ENCODE measurements around the gene KLF16. TPM values are rescaled to one million over a fixed set of nuclear protein-coding genes. Genes with fewer than 3 reads are reported as not detected.
A peak's percentile ranks its signal among the peaks of the same experiment; 100 is the strongest.
"Not testable (repeated sequence)": the region's sequence is repeated elsewhere in the genome, so short reads cannot be mapped to it uniquely, and the experiment has no call there.

The KLF16 gene
- total RNA-seq, 1 donor from 2014 or later, result 52.4 TPM

DNA sequence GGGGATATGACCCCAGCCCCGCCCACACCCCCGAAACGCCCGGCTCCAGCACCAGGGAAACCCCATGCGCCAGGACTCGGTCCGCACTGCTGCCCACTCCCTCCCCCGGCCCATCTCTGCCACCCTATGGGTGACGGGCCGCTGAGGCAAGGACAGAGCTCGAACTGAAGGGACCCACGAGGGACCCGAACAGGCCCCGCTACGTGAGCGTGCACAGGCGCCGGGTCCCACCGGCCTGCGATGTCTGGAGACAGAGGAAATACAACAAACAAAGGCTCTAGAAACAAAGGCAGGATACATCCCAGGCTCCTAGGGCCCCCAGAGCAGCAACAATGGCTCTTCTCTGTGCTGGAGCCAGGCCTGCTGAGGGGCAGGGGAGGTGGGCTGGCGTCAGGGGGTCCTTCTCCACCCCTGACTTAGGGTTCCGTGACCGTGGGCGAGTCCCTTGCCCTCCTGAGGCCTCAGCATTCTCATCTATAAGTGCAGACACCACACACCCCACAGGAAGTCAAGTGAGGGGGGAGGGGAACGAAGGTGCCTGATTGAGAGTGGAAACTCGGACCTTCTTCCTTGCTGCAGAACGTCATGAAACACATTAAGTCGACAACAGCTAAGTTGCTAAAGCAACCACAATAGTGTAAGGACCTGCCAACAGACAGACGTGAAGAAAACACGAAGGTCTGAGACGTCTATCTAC is 18.9 kb upstream of the KLF16 start:
- peaks cover 24% of the 10 kb centered on the region for H3K4me1 ChIP-seq (ENCODE audit: insufficient read depth, low read length)
- H4K20me1 ChIP-seq (ENCODE audit: insufficient read depth, low read length), result peaks cover 46% of the 10 kb centered on the region
- peaks cover 4% of the 10 kb centered on the region for H3K36me3 ChIP-seq (ENCODE audit: insufficient read depth, low read length)

DNA sequence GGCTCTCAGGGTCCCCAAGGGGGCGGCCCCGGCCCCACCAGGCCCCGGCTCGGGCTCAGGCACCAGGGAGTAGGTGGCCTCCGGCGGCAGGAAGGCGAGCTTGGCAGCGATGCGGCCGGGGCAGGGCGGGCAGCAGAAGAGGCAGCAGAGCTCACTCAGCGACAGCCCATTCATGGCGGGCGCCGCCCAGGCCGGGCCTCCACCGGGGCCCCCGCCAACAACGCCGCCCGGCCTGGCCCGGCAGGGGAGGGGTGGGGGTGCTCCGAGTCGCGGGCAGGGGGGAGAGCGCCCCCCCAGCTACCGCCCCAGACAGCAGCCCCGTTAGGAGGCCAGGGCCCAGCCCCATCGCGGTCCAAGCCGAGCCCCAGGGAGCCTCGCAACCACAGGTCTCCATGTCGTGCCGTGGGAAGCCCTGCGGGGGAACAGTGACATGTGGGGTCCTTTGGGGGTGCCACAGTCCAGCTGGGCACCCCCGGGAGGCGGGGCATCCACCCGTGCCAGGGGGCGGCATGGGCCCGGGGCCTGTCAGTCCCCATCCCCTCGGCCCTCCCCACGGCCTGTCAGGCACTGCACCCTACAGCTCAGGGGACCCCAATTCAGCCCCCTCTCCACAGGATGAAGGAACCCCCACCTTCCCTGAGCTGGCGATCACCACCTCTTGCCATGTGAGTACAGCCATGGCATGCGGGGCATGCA is 18.2 kb upstream of the KLF16 start:
- H3K4me3 Mint-ChIP-seq (ENCODE audit: unreplicated experiment); H3K36me3 ChIP-seq (ENCODE audit: insufficient read depth, low read length); H3K36me3 Mint-ChIP-seq (ENCODE audit: low read depth, unreplicated experiment); H3K27ac ChIP-seq (ENCODE audit: low read depth, low read length); H3K9me3 Mint-ChIP-seq (ENCODE audit: unreplicated experiment); DNase-seq (ENCODE audit: low read depth); H3K4me3 ChIP-seq (ENCODE audit: insufficient read depth, low read depth, low read length); H3K9ac ChIP-seq (ENCODE audit: low read length); H2AFZ ChIP-seq (ENCODE audit: low read depth, low read length); FAIRE-seq; H3K27me3 Mint-ChIP-seq (ENCODE audit: low read depth, unreplicated experiment); H3K27me3 ChIP-seq (ENCODE audit: insufficient read depth, low read length); H3K27ac Mint-ChIP-seq (ENCODE audit: unreplicated experiment); H3K9me3 ChIP-seq (ENCODE audit: insufficient read depth, low read depth, low read length): not testable (repeated sequence)
- H3K4me1 ChIP-seq (ENCODE audit: insufficient read depth, low read length), result peaks cover 25% of the 10 kb centered on the region
- H4K20me1 ChIP-seq (ENCODE audit: insufficient read depth, low read length), result peaks cover 46% of the 10 kb centered on the region
- H3K79me2 ChIP-seq (ENCODE audit: insufficient read depth, low read length), result peaks cover 48% of the 10 kb centered on the region
- H3K4me1 Mint-ChIP-seq (ENCODE audit: low read depth, unreplicated experiment), result peaks cover 22% of the 10 kb centered on the region
- H3K4me2 ChIP-seq (ENCODE audit: low read length), result peak overlapping the region; percentile 99

More for the DNA sequence above, 18.9 kb upstream of the KLF16 start:
- Histone ChIP-seq H3K9ac (ENCODE audit: low read length) (peak overlapping the region; percentile 90), H2AFZ (ENCODE audit: low read depth, low read length) (no peak overlapping the region), H3K4me3 (ENCODE audit: insufficient read depth, low read depth, low read length) (no peak overlapping the region), H3K27me3 (ENCODE audit: insufficient read depth, low read length) (no peaks in the 10 kb centered on the region), H3K79me2 (ENCODE audit: insufficient read depth, low read length) (peaks cover 48% of the 10 kb centered on the region), H3K9me3 (ENCODE audit: insufficient read depth, low read depth, low read length) (no peaks in the 10 kb centered on the region), H3K27ac (ENCODE audit: low read depth, low read length) (no peak overlapping the region), H3K4me2 (ENCODE audit: low read length) (peak overlapping the region; percentile 99)
- FAIRE-seq, result no peak
- peaks cover 2% of the 10 kb centered on the region for H3K36me3 Mint-ChIP-seq (ENCODE audit: low read depth, unreplicated experiment)
- TF ChIP-seq, protein P1, sequence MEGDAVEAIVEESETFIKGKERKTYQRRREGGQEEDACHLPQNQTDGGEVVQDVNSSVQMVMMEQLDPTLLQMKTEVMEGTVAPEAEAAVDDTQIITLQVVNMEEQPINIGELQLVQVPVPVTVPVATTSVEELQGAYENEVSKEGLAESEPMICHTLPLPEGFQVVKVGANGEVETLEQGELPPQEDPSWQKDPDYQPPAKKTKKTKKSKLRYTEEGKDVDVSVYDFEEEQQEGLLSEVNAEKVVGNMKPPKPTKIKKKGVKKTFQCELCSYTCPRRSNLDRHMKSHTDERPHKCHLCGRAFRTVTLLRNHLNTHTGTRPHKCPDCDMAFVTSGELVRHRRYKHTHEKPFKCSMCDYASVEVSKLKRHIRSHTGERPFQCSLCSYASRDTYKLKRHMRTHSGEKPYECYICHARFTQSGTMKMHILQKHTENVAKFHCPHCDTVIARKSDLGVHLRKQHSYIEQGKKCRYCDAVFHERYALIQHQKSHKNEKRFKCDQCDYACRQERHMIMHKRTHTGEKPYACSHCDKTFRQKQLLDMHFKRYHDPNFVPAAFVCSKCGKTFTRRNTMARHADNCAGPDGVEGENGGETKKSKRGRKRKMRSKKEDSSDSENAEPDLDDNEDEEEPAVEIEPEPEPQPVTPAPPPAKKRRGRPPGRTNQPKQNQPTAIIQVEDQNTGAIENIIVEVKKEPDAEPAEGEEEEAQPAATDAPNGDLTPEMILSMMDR (IDR thresholded peaks at IDR 0.05; ENCODE audit: insufficient read depth, low read depth, low read length), result no peak
- no peak for TF ChIP-seq EZH2 (IDR thresholded peaks at IDR 0.05; ENCODE audit: insufficient read depth, low read length)
- peak overlapping the region; percentile 100 for H3K4me3 Mint-ChIP-seq (ENCODE audit: unreplicated experiment)
- no peaks in the 10 kb centered on the region for H3K9me3 Mint-ChIP-seq (ENCODE audit: unreplicated experiment)
- H3K27ac Mint-ChIP-seq (ENCODE audit: unreplicated experiment), result peak overlapping the region; percentile 22
- H3K27me3 Mint-ChIP-seq (ENCODE audit: low read depth, unreplicated experiment), result no peaks in the 10 kb centered on the region
- DNase-seq (ENCODE audit: low read depth), result no peak
- peaks cover 22% of the 10 kb centered on the region for H3K4me1 Mint-ChIP-seq (ENCODE audit: low read depth, unreplicated experiment)

DNA sequence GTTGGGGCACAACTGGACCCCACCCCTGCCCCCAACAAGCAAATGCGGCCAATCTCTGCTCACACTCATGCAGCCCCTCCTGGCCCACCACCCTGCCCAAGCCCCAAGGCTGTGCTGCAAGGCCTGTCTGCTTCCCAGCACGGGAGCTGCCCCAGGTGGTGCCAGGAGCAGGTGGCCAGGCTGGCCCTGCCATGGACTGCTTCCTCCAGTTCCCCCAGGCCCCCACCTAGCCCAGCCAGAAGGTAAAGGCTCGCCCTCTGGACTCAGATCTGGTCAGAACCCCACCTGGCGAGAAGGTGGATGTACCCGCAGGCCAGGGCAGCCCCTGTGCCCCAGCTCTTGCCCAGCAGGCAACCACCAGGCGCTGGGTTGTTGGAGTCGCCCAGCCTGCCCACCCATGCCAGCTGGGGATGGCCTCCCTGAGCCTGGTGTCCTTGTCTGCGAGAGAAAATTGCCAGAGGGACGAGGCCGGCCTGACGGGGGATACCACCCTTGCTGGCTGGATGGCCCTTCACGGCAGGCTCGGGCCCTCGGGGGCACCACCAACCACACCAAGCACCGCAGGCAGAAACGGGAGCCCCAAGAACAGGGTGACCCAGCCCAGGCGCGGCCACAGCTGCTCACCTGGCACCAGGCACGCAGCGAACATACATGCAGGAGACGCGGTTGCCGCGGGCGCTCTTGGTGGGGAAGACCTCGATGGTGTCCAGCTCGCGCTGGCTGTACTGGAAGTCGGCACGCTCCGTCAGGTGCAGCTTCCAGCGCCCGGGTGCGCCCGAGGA is 17.4 kb upstream of the KLF16 start:
- no peak for TF ChIP-seq EZH2 (IDR thresholded peaks at IDR 0.05; ENCODE audit: insufficient read depth, low read length)
- TF ChIP-seq, protein P1 (IDR thresholded peaks at IDR 0.05; ENCODE audit: insufficient read depth, low read depth, low read length), result no peak
- H3K36me3 Mint-ChIP-seq (ENCODE audit: low read depth, unreplicated experiment), result peaks cover 2% of the 10 kb centered on the region
- no peak for FAIRE-seq
- Histone ChIP-seq H3K27ac (ENCODE audit: low read depth, low read length) (no peak overlapping the region), H2AFZ (ENCODE audit: low read depth, low read length) (no peak overlapping the region), H3K9me3 (ENCODE audit: insufficient read depth, low read depth, low read length) (no peaks in the 10 kb centered on the region), H3K79me2 (ENCODE audit: insufficient read depth, low read length) (peaks cover 54% of the 10 kb centered on the region), H3K36me3 (ENCODE audit: insufficient read depth, low read length) (peaks cover 4% of the 10 kb centered on the region), H3K4me2 (ENCODE audit: low read length) (no peak overlapping the region), H3K9ac (ENCODE audit: low read length) (no peak overlapping the region), H3K4me3 (ENCODE audit: insufficient read depth, low read depth, low read length) (no peak overlapping the region), H3K4me1 (ENCODE audit: insufficient read depth, low read length) (peaks cover 30% of the 10 kb centered on the region), H3K27me3 (ENCODE audit: insufficient read depth, low read length) (no peaks in the 10 kb centered on the region), H4K20me1 (ENCODE audit: insufficient read depth, low read length) (peaks cover 46% of the 10 kb centered on the region)
- H3K27me3 Mint-ChIP-seq (ENCODE audit: low read depth, unreplicated experiment), result no peaks in the 10 kb centered on the region
- no peak for DNase-seq (ENCODE audit: low read depth)
- H3K9me3 Mint-ChIP-seq (ENCODE audit: unreplicated experiment), result no peaks in the 10 kb centered on the region
- H3K4me1 Mint-ChIP-seq (ENCODE audit: low read depth, unreplicated experiment), result peaks cover 22% of the 10 kb centered on the region
- H3K27ac Mint-ChIP-seq (ENCODE audit: unreplicated experiment), result no peak overlapping the region
- H3K4me3 Mint-ChIP-seq (ENCODE audit: unreplicated experiment), result no peak overlapping the region

DNA sequence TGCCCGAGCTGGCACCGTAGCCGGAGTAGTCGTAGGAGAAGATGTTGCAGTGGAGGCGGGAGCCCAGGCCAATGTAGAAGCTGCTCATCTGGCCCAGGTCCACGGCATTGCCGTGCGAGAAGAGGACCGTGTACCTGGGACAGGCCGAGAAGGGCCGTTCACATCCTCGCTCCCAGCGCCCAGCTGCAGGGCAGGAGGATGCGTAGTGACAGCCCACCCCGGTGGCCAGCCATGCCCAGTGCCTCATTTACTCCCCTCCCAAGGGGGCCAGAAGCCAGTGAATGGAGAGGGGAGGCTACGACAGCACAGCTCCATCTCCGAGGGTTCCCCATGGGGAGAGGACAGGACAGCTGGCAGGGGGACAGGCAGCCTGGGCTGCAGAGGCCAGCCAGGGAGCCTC is 16.6 kb upstream of the KLF16 start:
- not testable (repeated sequence) for H3K27me3 ChIP-seq (ENCODE audit: insufficient read depth, low read length); H3K9ac ChIP-seq (ENCODE audit: low read length); H3K36me3 Mint-ChIP-seq (ENCODE audit: low read depth, unreplicated experiment); H3K4me3 Mint-ChIP-seq (ENCODE audit: unreplicated experiment); H2AFZ ChIP-seq (ENCODE audit: low read depth, low read length); H3K4me3 ChIP-seq (ENCODE audit: insufficient read depth, low read depth, low read length); DNase-seq (ENCODE audit: low read depth); H3K27me3 Mint-ChIP-seq (ENCODE audit: low read depth, unreplicated experiment); H3K4me2 ChIP-seq (ENCODE audit: low read length); FAIRE-seq; H3K9me3 ChIP-seq (ENCODE audit: insufficient read depth, low read depth, low read length); H3K27ac ChIP-seq (ENCODE audit: low read depth, low read length); H3K9me3 Mint-ChIP-seq (ENCODE audit: unreplicated experiment); H3K36me3 ChIP-seq (ENCODE audit: insufficient read depth, low read length); H3K27ac Mint-ChIP-seq (ENCODE audit: unreplicated experiment)
- Histone ChIP-seq H3K79me2 (ENCODE audit: insufficient read depth, low read length) (peaks cover 61% of the 10 kb centered on the region), H4K20me1 (ENCODE audit: insufficient read depth, low read length) (peaks cover 54% of the 10 kb centered on the region), H3K4me1 (ENCODE audit: insufficient read depth, low read length) (peaks cover 30% of the 10 kb centered on the region)
- H3K4me1 Mint-ChIP-seq (ENCODE audit: low read depth, unreplicated experiment), result peaks cover 23% of the 10 kb centered on the region
